Measurements from ENCODE around the gene ARHGAP25. TPM values are rescaled to one million over a fixed set of nuclear protein-coding genes. Genes with fewer than 3 reads are reported as not detected.

ARHGAP25 gene
- total and polyA plus RNA-seq, 2 donors (not counting 3 experiments of a cell fraction or from before 2014, with no cell fraction given): 0.50 to 2.0 TPM

- dilution Hi-C loops (cut with MboI; ENCODE audit: extremely low pct_ligation_motif_present, low sequenced_read_pairs): no loop called here
- intact Hi-C loops (cut with micrococcal nuclease): no loop called here
- BruUV-seq (replicated peaks): no TSS peak
Measured at GRCh38 chr2:68764041-68764805, 29.6 kb downstream of the ARHGAP25 start.

More at GRCh38 chr2:68764041-68764805, 29.6 kb downstream of the ARHGAP25 start:
- ChIA-PET POLR2A (no interaction called here), CTCF (interaction anchor here (0.9 to 1.8 kb wide), 4 partner anchors 9 to 143 kb away, joined by 3 to 16 read pairs (median 4); no protein-coding TSS in a partner anchor)
- no peak for DNase-seq (ENCODE audit: low read depth, low spot score)
- Histone ChIP-seq H3K36me3 (ENCODE audit: control insufficient read depth in 2 of 2, extremely low read depth in 1 of 2, insufficient read depth in 2 of 2, low read length in 2 of 2) (no peaks in the 10 kb centered on the region), H3K27me3 (ENCODE audit: control insufficient read depth in 2 of 2, insufficient read depth in 2 of 2, low read length in 2 of 2) (peaks cover 0 to 5% of the 10 kb centered on the region in 2 experiments), H4K20me1 (replicated peaks; ENCODE audit: control insufficient read depth, extremely low read depth, insufficient read depth, low read length) (no peaks in the 10 kb centered on the region), H2AFZ (ENCODE audit: low read depth, low read length) (no peak overlapping the region), H3K9me1 (replicated peaks; ENCODE audit: control insufficient read depth, extremely low read depth, insufficient read depth, low read length) (no peaks in the 10 kb centered on the region), H3K27ac (ENCODE audit: insufficient read depth, low read depth, low read length) (no peak overlapping the region), H3K4me1 (ENCODE audit: control insufficient read depth, extremely low read depth, insufficient read depth, low read length) (peaks cover 7% of the 10 kb centered on the region), H3K9me3 (replicated peaks; ENCODE audit: control insufficient read depth, insufficient read depth, low read length) (no peaks in the 10 kb centered on the region), H3K9ac (replicated peaks; ENCODE audit: extremely low read depth, insufficient read depth, low read length) (no peak overlapping the region), H3K4me2 (ENCODE audit: insufficient read depth, low read length) (no peak overlapping the region), H3K4me3 (replicated peaks in 1 of 3; ENCODE audit: insufficient read depth in 1 of 3, low read depth in 1 of 3, low read length in 3 of 3) (no peak overlapping the region), H3K79me2 (ENCODE audit: control insufficient read depth, insufficient read depth, low read length) (no peaks in the 10 kb centered on the region)
- FAIRE-seq: no peak
- TF ChIP-seq JUN (IDR thresholded peaks at IDR 0.05; ENCODE audit: borderline replicate concordance, insufficient read depth, insufficient read length, low read depth): no peak
- TF ChIP-seq MYC (IDR thresholded peaks at IDR 0.05; ENCODE audit: low read depth, low read length): no peak
- TF ChIP-seq POLR2A (IDR thresholded peaks at IDR 0.05; ENCODE audit: low read depth, low read length): no peak
- no peak for TF ChIP-seq GATA2 (IDR thresholded peaks at IDR 0.05; ENCODE audit: insufficient read depth, insufficient read length, low read depth, low read length)
- no peak for TF ChIP-seq FOS (IDR thresholded peaks at IDR 0.05; ENCODE audit: borderline replicate concordance, insufficient read depth, low read length)
- TF ChIP-seq CTCF (IDR thresholded peaks at IDR 0.05; ENCODE audit: extremely low read depth in 1 of 2, insufficient read depth in 1 of 2, low read depth in 1 of 2, low read length in 2 of 2): no peak
- TF ChIP-seq MAX (IDR thresholded peaks at IDR 0.05; ENCODE audit: insufficient read depth, insufficient read length): no peak
- TF ChIP-seq EZH2 (IDR thresholded peaks at IDR 0.05; ENCODE audit: borderline replicate concordance, low read depth, low read length, severe bottlenecking): no peak
- TF ChIP-seq POLR2AphosphoS5 (IDR thresholded peaks at IDR 0.05; ENCODE audit: insufficient read depth, low read depth, low read length): no peak

All from endothelial cell of umbilical vein (primary cell).